Stimulated activated CD4-positive, alpha-beta T cell treated with anti-CD3 and anti-CD28 coated beads, Interleukin-1b, Interleukin-23, amount 100 ng/mL, for 1 hour (primary cell): Measurements from ENCODE around the gene ELMOD2.
"Not testable (repeated sequence)": the region's sequence is repeated elsewhere in the genome, so short reads cannot be mapped to it uniquely, and the experiment has no call there.

Experiments
- DNase-seq, 2 donors: peaks; one replicate each; pipeline ENCODE4 v3.0.0-alpha.2; 2020; ENCODE audit warnings: low read depth in 2 of 2

The ELMOD2 gene

GRCh38 chr4:140523857-140524742 lies at the start of gene ELMOD2:
Gene ELMOD2, plus strand, starts transcription at chr4:140524168. Its CDS starts 1,261 bp downstream, at chr4:140525429.
- peak; percentile 90 to 94 for DNase-seq

GRCh38 chr4:140483445-140483844 lies 40.5 kb upstream of the ELMOD2 start:
- no peak for DNase-seq

- no peak for DNase-seq
Observed at GRCh38 chr4:140485939-140486338, 38.0 kb upstream of the ELMOD2 start.

- no peak for DNase-seq
Observed at GRCh38 chr4:140497405-140497746, 26.6 kb upstream of the ELMOD2 start.

- DNase-seq = no peak
Observed at GRCh38 chr4:140497747-140498636, 26.0 kb upstream of the ELMOD2 start, which contains the start of gene MGAT4D. Gene MGAT4D, minus strand, starts transcription at chr4:140498293. Its CDS starts 71 bp downstream, at chr4:140498222.

GRCh38 chr4:140499391-140499790 lies 24.6 kb upstream of the ELMOD2 start:
- no peak for DNase-seq

- no peak for DNase-seq
Observed at GRCh38 chr4:140504261-140504660, 19.7 kb upstream of the ELMOD2 start.

GRCh38 chr4:140513765-140514164 lies 10.2 kb upstream of the ELMOD2 start:
- not testable (repeated sequence) for DNase-seq

- DNase-seq = no peak
Observed at GRCh38 chr4:140515423-140515822, 8.5 kb upstream of the ELMOD2 start.

- no peak for DNase-seq
Observed at GRCh38 chr4:140523370-140523856, 555 bp upstream of the ELMOD2 start.

GRCh38 chr4:140529434-140529833 lies 5.5 kb downstream of the ELMOD2 start:
- no peak for DNase-seq

- no peak for DNase-seq
Observed at GRCh38 chr4:140533951-140534480, 10.0 kb downstream of the ELMOD2 start.

- no peak for DNase-seq
Observed at GRCh38 chr4:140556372-140557085, 32.6 kb downstream of the ELMOD2 start.

- DNase-seq = no peak
Observed at GRCh38 chr4:140557831-140558435, 34.0 kb downstream of the ELMOD2 start.

GRCh38 chr4:140559696-140560095 lies 35.7 kb downstream of the ELMOD2 start:
- no peak for DNase-seq

- DNase-seq = no peak
Observed at GRCh38 chr4:140568507-140569306, 44.7 kb downstream of the ELMOD2 start, which contains the start of gene UCP1. Gene UCP1, minus strand, starts transcription at chr4:140568961. Its CDS starts 232 bp downstream, at chr4:140568729.

- DNase-seq = no peak
Observed at GRCh38 chr4:140569307-140569638, 45.3 kb downstream of the ELMOD2 start.

GRCh38 chr4:140571620-140572019 lies 47.7 kb downstream of the ELMOD2 start:
- DNase-seq = no peak

GRCh38 chr4:140575489-140575888 lies 51.5 kb downstream of the ELMOD2 start:
- no peak for DNase-seq

GRCh38 chr4:140579278-140579677 lies 55.3 kb downstream of the ELMOD2 start:
- no peak for DNase-seq
